ENCODE measurements around the gene CSTPP1.
"Not testable (repeated sequence)": the region's sequence is repeated elsewhere in the genome, so short reads cannot be mapped to it uniquely, and the experiment has no call there.

CSTPP1 gene

DNA sequence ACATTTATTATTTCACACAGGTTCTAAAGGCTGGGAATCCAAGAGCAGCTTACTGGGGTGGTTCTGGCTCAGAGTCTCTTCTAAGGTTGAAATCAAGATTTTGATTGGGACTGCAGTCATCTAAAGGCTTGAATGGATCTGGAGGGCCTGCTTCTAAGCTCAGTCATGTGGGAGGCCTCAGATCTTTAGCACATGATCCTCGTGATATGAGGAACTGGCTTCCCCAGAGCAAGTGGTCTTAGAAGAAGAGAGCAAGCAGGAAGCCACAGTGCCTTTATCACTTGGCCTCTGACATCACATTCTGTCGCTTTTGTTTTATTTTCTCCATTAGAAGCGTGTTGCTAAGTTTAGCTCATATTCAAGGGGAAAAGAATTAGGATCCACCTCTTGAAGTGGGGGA lies 151.2 kb downstream of the CSTPP1 start:
- Histone ChIP-seq H3K9me2 (replicated peaks; ENCODE audit: control insufficient read depth, low read length) (no peaks in the 10 kb centered on the region), H3K9me3 (ENCODE audit: control insufficient read depth, insufficient read depth, low read length) (no peaks in the 10 kb centered on the region), H3K27me3 (ENCODE audit: control insufficient read depth, low read length) (no peaks in the 10 kb centered on the region), H3K4me2 (ENCODE audit: low read length) (peak overlapping the region; percentile 23; the same call in 1 of the 2 replicates), H3F3A (ENCODE audit: control insufficient read depth, insufficient read depth) (no peaks in the 10 kb centered on the region), H3K36me3 (ENCODE audit: control insufficient read depth, low read length) (no peaks in the 10 kb centered on the region), H4K20me1 (ENCODE audit: control insufficient read depth, insufficient read depth, low read depth, low read length) (no peaks in the 10 kb centered on the region), H3K4me3 (ENCODE audit: low read length) (no peak overlapping the region), H3K79me2 (ENCODE audit: control insufficient read depth, low read length) (no peaks in the 10 kb centered on the region), H3K4me1 (ENCODE audit: control insufficient read depth, low read length) (peaks cover 18% of the 10 kb centered on the region), H3K27ac (ENCODE audit: low read depth, low read length) (no peak overlapping the region)
- TF ChIP-seq, protein P1, sequence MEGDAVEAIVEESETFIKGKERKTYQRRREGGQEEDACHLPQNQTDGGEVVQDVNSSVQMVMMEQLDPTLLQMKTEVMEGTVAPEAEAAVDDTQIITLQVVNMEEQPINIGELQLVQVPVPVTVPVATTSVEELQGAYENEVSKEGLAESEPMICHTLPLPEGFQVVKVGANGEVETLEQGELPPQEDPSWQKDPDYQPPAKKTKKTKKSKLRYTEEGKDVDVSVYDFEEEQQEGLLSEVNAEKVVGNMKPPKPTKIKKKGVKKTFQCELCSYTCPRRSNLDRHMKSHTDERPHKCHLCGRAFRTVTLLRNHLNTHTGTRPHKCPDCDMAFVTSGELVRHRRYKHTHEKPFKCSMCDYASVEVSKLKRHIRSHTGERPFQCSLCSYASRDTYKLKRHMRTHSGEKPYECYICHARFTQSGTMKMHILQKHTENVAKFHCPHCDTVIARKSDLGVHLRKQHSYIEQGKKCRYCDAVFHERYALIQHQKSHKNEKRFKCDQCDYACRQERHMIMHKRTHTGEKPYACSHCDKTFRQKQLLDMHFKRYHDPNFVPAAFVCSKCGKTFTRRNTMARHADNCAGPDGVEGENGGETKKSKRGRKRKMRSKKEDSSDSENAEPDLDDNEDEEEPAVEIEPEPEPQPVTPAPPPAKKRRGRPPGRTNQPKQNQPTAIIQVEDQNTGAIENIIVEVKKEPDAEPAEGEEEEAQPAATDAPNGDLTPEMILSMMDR (IDR thresholded peaks at IDR 0.05; ENCODE audit: low read depth, low read length, poor library complexity, severe bottlenecking) = no peak
- TF ChIP-seq EZH2phosphoT487 (IDR thresholded peaks at IDR 0.05; ENCODE audit: borderline replicate concordance, low read length) = no peak

DNA sequence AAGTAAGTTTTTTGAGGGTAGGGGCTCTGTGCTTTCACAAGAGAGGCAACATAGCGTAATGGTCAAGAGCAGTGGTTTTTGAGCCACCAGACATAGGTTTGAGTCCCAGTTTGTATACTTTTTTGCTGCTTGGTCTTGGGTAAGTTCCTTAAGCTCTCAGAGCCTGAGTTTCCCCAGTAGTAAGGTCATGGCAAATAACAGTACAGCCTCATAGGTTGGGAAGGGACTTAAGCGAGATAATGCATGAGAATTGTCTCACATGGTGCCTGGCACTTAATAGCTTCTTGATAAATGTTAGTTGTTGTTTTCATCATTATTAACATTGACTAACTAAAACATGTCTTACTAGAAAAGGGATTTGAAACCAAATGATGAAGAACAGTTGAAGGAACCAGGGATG lies 157.0 kb downstream of the CSTPP1 start:
- H3K4me2 ChIP-seq (ENCODE audit: low read length) = no peak overlapping the region
- TF ChIP-seq, protein P1 (IDR thresholded peaks at IDR 0.05; ENCODE audit: low read depth, low read length, poor library complexity, severe bottlenecking) = no peak
- no peak for TF ChIP-seq EZH2phosphoT487 (IDR thresholded peaks at IDR 0.05; ENCODE audit: borderline replicate concordance, low read length)
- no peaks in the 10 kb centered on the region for H3K36me3 ChIP-seq (ENCODE audit: control insufficient read depth, low read length)
- H3K4me3 ChIP-seq (ENCODE audit: low read length) = no peak overlapping the region
- H3K9me3 ChIP-seq (ENCODE audit: control insufficient read depth, insufficient read depth, low read length) = no peaks in the 10 kb centered on the region
- H4K20me1 ChIP-seq (ENCODE audit: control insufficient read depth, insufficient read depth, low read depth, low read length) = no peaks in the 10 kb centered on the region
- no peaks in the 10 kb centered on the region for H3K79me2 ChIP-seq (ENCODE audit: control insufficient read depth, low read length)
- no peak overlapping the region for H3K27ac ChIP-seq (ENCODE audit: low read depth, low read length)
- H3K4me1 ChIP-seq (ENCODE audit: control insufficient read depth, low read length) = no peaks in the 10 kb centered on the region
- H3K9me2 ChIP-seq (replicated peaks; ENCODE audit: control insufficient read depth, low read length) = no peaks in the 10 kb centered on the region
- H3K27me3 ChIP-seq (ENCODE audit: control insufficient read depth, low read length) = no peaks in the 10 kb centered on the region
- H3F3A ChIP-seq (ENCODE audit: control insufficient read depth, insufficient read depth) = no peaks in the 10 kb centered on the region

DNA sequence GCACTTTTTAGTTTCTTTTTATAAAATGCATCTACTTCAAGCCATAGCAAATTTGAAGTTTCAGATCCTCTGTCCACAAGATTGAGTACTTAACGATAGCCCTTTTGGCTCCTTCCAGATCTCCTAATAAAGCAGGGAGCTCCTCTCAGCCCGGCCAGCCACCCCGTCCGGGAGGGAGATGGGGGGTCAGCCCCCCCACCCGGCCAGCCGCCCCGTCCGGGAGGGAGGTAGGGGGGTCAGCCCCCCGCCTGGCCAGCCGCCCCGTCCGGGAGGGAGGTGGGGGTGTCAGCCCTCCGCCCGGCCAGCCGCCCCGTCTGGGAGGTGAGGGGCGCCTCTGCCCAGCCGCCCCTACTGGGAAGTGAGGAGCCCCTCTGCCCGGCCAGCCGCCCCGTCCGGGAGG lies 160.3 kb downstream of the CSTPP1 start:
- not testable (repeated sequence) for H3K36me3 ChIP-seq (ENCODE audit: control insufficient read depth, low read length); H3K9me2 ChIP-seq (replicated peaks; ENCODE audit: control insufficient read depth, low read length); H3K4me3 ChIP-seq (ENCODE audit: low read length); H3K9me3 ChIP-seq (ENCODE audit: control insufficient read depth, insufficient read depth, low read length); H3K27me3 ChIP-seq (ENCODE audit: control insufficient read depth, low read length); H3K79me2 ChIP-seq (ENCODE audit: control insufficient read depth, low read length); H3K4me2 ChIP-seq (ENCODE audit: low read length); H4K20me1 ChIP-seq (ENCODE audit: control insufficient read depth, insufficient read depth, low read depth, low read length); H3F3A ChIP-seq (ENCODE audit: control insufficient read depth, insufficient read depth); H3K27ac ChIP-seq (ENCODE audit: low read depth, low read length); H3K4me1 ChIP-seq (ENCODE audit: control insufficient read depth, low read length)

DNA sequence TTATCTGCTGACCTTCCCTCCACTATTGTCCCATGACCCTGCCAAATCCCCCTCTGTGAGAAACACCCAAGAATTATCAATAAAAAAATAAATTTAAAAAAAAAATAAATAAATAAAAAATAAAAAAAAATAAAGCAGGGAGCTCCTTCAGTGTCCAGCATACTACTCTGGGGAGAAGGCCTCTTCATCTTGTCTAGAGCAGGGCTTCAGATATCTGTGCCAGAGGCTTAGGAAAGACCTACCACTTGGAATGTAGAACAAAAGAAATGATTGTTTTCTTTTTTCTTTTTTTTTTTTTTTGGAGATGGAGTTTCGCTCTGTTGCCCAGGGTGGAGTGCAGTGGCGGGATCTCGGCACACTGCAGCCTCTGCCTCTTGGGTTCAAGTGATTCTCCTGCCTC lies 161.7 kb downstream of the CSTPP1 start:
- not testable (repeated sequence) for H4K20me1 ChIP-seq (ENCODE audit: control insufficient read depth, insufficient read depth, low read depth, low read length); H3K4me2 ChIP-seq (ENCODE audit: low read length); H3K79me2 ChIP-seq (ENCODE audit: control insufficient read depth, low read length); H3K27ac ChIP-seq (ENCODE audit: low read depth, low read length); H3K36me3 ChIP-seq (ENCODE audit: control insufficient read depth, low read length); H3K27me3 ChIP-seq (ENCODE audit: control insufficient read depth, low read length); H3K4me1 ChIP-seq (ENCODE audit: control insufficient read depth, low read length); H3K9me3 ChIP-seq (ENCODE audit: control insufficient read depth, insufficient read depth, low read length); H3F3A ChIP-seq (ENCODE audit: control insufficient read depth, insufficient read depth); H3K9me2 ChIP-seq (replicated peaks; ENCODE audit: control insufficient read depth, low read length); H3K4me3 ChIP-seq (ENCODE audit: low read length)

All from DOHH2 (cell line).